Left kidney (tissue), 2 donors: ENCODE measurements around the gene PRDM16. TPM values are rescaled to one million over a fixed set of nuclear protein-coding genes. Genes with fewer than 3 reads are reported as not detected.

Experiments
- DNase-seq: peaks from one replicate; pipeline ENCODE4 v3.0.0-alpha.2; 2013
- polyA plus RNA-seq: library from polyadenylated mRNA; unstranded; fragments of 120-200 nt; gene quantifications from one replicate; pipeline ENCODE4 v1.2.1, GENCODE V29; 2013; ENCODE audit not compliant: insufficient read length

PRDM16 gene
- polyA plus RNA-seq, 1 donor, result 7.3 TPM

- DNase-seq, result no peak
These were observed 175.3 kb downstream of the PRDM16 start for GRCh38 chr1:3244025-3244926.

GRCh38 chr1:3244927-3245315 is 175.9 kb downstream of the PRDM16 start:
- no peak for DNase-seq

- DNase-seq, result no peak
These were observed 176.3 kb downstream of the PRDM16 start for GRCh38 chr1:3245344-3245743.

GRCh38 chr1:3245768-3246167 is 176.8 kb downstream of the PRDM16 start:
- no peak for DNase-seq

- DNase-seq, result no peak
These were observed 177.2 kb downstream of the PRDM16 start for GRCh38 chr1:3246251-3246650.

GRCh38 chr1:3247521-3248121 is 178.6 kb downstream of the PRDM16 start:
- DNase-seq, result no peak

- DNase-seq, result no peak
These were observed 179.4 kb downstream of the PRDM16 start for GRCh38 chr1:3248155-3249141.

GRCh38 chr1:3249231-3249630 is 180.2 kb downstream of the PRDM16 start:
- no peak for DNase-seq

- DNase-seq, result no peak
These were observed 180.9 kb downstream of the PRDM16 start for GRCh38 chr1:3249631-3250501.

- no peak for DNase-seq
These were observed 181.6 kb downstream of the PRDM16 start for GRCh38 chr1:3250624-3251023.

GRCh38 chr1:3251099-3251806 is 182.2 kb downstream of the PRDM16 start:
- DNase-seq, result no peak

- no peak for DNase-seq
These were observed 182.9 kb downstream of the PRDM16 start for GRCh38 chr1:3251807-3252428.

GRCh38 chr1:3255680-3256079 is 186.7 kb downstream of the PRDM16 start:
- no peak for DNase-seq

- no peak for DNase-seq
These were observed 188.8 kb downstream of the PRDM16 start for GRCh38 chr1:3257788-3258187.

GRCh38 chr1:3258386-3259003 is 189.5 kb downstream of the PRDM16 start:
- DNase-seq, result no peak

- no peak for DNase-seq
These were observed 190.0 kb downstream of the PRDM16 start for GRCh38 chr1:3259020-3259419.

GRCh38 chr1:3261007-3261968 is 192.3 kb downstream of the PRDM16 start:
- DNase-seq, result no peak

- DNase-seq, result no peak
These were observed 193.1 kb downstream of the PRDM16 start for GRCh38 chr1:3261969-3262579.
